HEK293 (cell line): ENCODE measurements around the gene TSTD1.
"Not testable (repeated sequence)": the region's sequence is repeated elsewhere in the genome, so short reads cannot be mapped to it uniquely, and the experiment has no call there.

Experiments used
- CTCF ChIP-seq: fragments of 450-650 bp; formaldehyde crosslinking; IDR thresholded peaks from 2 replicates; pipeline ENCODE4 v1.5.1; 2016; ENCODE audit warnings: missing biosample characterization, missing genetic modification characterization
- KLF10 ChIP-seq: fragments of 450-650 bp; IDR thresholded peaks from 2 replicates; pipeline ENCODE4 v1.5.1; 2018; ENCODE audit warnings: missing biosample characterization, mild to moderate bottlenecking, missing genetic modification characterization
- ZBTB17 ChIP-seq: fragments of 450-650 bp; formaldehyde crosslinking; IDR thresholded peaks from 2 replicates; pipeline ENCODE4 v1.5.1; 2016; ENCODE audit warnings: missing biosample characterization, missing genetic modification characterization
- ZIC2 ChIP-seq: fragments of 450-650 bp; formaldehyde crosslinking; IDR thresholded peaks from 2 replicates; pipeline ENCODE4 v1.5.1; 2016; ENCODE audit warnings: missing biosample characterization, missing genetic modification characterization
- ZNF274 ChIP-seq, 2 experiments: fragments of 200-500 bp in 1 of 2; fragments of 450-650 bp in 1 of 2; sonication (Bioruptor generic) in 1 of 2; formaldehyde crosslinking in 1 of 2; IDR thresholded peaks; 2 replicates each; pipeline versions ENCODE4 v1.5.1 to v1.6.1; 2014 to 2016; ENCODE audit warnings: borderline replicate concordance in 1 of 2, inconsistent platforms in 1 of 2, low read length in 1 of 2, missing biosample characterization in 1 of 2, missing genetic modification characterization in 1 of 2

DNA sequence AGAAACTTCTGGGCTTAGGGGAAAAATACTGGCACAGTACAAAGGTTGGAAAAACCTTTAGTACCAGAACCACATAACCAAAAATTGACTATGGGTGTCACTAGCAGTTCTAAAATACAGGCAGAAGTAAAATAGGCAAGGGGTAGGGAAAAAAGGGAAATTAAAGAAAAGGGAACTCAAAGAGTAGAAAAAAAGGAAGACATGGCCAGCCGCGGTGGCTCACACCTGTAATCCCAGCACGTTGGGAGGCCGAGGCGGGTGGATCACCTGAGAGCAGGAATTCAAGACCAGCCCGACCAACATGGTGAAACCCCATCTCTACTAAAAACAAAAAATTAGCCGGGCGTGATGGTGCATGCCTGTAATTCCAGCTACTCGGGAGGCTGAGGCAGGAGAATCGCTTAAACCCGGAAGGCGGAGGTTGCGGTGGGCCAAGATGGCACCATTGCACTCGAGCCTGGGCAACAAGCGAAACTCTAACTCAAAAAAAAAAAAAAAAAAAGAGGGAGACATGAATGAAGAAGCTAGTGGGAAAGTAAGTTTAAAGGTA lies 19.6 kb downstream of the TSTD1 start:
- TF ChIP-seq ZBTB17 (tag by site-specific recombination); ZNF274 (IDR thresholded peaks at IDR 0.05; ENCODE audit: low read length); ZNF274 (tag by site-specific recombination; IDR thresholded peaks at IDR 0.05; ENCODE audit: borderline replicate concordance); KLF10 (tag by site-specific recombination); ZIC2 (tag by site-specific recombination); CTCF: not testable (repeated sequence)
